Measurements from ENCODE around the gene CDKAL1.

- TF ChIP-seq CTCF (IDR thresholded peaks at IDR 0.05; ENCODE audit: low read depth, low read length) = no peak
- TF ChIP-seq EZH2phosphoT487 (IDR thresholded peaks at IDR 0.05; ENCODE audit: low read depth) = no peak
Observed at GRCh38 chr6:20605061-20605460, 70.8 kb downstream of the CDKAL1 start.
